ENCODE results near the gene NAAA.
"Not testable (repeated sequence)": the region's sequence is repeated elsewhere in the genome, so short reads cannot be mapped to it uniquely, and the experiment has no call there.

The NAAA gene

DNA sequence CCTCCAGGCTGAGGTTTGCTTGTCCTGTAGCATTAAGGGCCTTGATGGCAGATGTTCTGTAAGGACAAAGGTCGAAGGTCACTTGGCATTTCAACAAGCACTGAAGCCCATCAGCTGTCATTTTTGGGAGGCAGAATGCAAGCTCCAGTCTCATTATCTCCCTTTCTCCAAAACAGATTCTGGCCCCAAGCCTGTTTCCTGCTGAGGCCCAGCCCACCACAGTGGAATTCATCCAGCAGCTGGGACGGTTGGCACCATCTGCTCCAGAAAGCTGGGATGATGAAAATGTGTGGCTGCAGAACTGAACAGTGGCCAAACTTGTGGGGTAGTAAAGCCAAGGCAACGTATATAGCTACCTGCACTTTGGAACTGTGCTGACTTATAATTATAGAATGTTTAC is 20.9 kb downstream of the NAAA start:
- DNase-seq (ENCODE audit: low read depth), result no peak

DNA sequence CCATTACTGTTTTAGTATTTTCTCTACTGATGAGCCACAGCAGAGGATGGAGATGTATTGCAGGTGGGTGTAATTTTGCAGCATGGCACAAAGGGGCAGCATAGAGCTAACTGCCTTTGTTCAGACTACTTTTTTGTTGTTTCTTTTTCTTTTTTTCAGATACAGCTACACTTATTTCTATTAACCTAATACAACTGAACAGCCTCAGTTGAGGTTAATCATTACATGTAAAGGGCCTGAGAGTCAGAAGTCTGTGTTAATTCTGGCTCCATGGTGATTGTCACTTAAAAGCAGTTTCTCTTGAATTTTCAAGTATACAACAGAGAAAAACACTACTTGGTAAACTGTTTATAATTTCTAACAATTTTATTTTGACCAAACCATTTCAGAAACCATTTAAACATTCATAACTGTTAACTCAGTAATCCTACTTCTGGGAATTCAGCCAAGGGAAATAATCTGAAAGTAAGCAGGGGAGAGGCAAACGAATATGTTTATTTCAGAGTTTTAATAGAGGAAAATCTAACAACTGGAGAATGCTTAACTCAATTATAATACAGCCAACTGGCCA is 24.6 kb downstream of the NAAA start:
- no peak for DNase-seq (ENCODE audit: low read depth)

DNA sequence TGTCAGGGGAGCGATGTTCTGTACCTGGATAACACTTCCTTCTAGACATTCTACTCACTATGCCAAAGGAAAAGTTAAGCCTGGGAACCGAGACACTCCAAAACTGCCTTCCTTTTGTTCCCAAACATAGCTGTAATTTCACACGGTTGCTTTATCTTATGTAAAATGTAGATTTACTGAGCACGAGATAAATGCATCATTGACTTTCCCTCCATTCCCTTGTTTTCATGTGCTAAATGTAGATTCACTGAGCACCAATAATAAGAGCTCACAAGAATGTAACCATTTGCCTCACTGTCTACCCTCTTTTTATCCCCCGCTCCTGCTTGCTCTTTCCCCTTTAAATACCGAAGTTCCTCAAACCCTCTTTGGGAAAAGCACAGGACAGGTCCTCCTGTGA is 27.8 kb downstream of the NAAA start:
- DNase-seq (ENCODE audit: low read depth), result no peak

DNA sequence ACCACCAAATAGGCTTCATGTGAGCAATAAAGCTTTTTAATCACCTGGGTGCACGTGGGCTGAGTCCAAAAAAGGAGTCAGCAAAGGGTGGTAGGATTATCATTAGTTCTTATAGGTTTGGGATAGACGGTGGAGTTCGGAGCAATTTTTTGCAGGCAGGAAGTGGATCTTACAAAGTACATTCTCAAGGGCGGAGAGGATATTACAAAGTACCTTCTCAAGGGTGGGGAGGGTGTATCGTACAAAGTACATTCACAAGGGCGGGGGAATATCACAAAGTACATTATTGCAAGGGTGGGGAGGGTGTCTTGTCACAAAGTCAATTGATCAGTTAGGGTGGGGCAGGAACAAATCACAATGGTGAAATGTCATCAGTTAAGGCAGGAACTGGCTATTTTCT is 30.0 kb downstream of the NAAA start:
- DNase-seq (ENCODE audit: low read depth), result not testable (repeated sequence)

DNA sequence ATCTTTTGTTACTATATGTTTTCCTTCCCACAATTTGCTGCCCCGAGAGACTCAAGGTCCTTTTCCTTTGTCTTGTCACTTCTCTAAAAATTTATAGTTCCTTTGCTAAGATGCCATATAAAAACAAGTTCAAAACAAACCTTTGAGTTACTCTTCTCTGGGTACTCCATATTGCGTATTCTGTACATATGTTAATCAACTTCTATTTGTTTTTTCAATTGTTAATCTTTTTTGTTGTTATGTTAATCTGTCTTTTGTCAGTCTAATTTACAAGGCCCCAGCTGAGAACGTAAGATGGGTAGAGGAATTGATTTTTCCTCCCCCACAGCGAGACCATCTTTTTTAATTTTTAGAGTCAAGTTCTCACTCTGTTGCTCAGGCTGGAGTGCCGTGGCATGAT is 31.4 kb downstream of the NAAA start:
- no peak for DNase-seq (ENCODE audit: low read depth)

DNA sequence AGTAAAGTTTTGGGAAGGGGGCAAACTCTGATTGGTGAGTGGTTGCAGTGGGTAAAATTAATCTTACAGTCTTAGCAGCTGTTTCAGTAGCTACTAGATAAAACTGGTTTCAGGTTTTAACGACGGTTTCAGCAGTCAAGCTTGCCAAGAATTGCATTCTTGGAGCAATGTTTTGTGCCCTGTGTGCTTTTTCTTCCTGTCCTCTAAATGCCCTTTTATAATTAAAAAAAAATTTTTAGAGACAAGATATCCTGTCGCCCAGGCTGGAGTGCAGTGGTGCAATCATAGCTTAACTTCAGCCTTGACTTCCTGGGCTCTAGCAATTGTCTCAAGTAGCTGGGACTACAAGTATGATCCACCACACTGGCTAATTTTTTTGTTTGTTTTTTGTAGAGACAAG is 32.3 kb downstream of the NAAA start:
- no peak for DNase-seq (ENCODE audit: low read depth)

DNA sequence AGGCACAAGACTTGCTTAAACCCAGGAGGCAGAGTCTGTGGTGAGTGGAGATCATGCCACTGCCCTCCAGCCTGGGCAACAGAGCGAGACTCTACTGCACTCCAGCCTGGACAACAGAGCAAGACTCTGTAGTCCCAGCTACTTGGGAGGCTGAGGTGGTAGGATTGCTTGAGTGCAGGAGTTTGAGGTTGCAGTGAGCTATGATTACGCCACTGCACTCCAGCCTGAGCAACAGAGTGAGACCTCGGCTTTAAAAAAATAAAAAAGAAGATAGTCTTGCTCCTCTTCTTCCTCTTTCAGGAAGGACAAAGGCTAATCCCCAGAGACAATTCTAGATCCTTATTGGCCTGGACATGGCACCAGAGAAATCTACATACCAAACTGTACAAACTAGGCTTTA is 32.8 kb downstream of the NAAA start:
- DNase-seq (ENCODE audit: low read depth), result no peak

DNA sequence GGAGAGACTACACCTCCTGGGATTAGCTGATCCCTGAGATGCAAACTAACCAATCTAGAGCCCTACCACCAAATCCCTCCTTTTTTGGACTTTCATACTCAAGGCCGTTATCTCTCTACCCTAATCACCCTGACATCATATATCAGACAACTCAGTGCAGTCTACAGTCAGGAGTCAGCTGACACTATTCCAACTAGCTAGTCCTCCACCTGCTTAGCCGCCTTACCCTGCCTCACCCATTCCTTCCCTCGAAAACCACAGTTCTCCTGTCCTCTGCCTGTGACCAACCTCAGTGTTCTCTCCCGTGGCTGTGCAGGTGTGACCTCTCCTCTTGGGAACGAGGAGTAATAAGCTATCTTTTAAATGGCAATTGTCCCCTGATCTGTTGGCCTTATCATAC is 36.7 kb downstream of the NAAA start:
- no peak for DNase-seq (ENCODE audit: low read depth)

DNA sequence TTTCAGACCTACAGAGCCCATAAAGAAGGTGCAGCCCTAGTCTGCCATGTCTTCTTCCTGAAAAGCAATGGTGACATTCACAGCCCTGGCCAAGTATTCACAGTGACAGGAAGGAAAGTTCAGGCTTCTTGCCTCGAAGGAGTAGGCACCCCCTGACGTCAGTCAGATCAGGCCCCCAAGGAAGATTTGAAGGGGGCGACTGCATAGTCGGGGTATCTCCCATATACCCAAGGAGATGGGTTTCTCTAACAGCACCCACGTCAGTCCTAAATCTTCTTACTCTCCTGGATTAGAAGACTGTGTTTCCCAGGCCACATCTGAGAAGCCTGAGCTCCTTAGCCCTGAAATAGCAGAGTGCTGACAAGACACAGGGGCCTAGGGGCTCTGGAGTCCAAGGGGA is 38.5 kb downstream of the NAAA start, which contains the start of gene PPEF2:
Gene PPEF2 (minus strand): TSS at position 101 of the 400 bp plus-strand sequence. CDS start 6,127 bp downstream, outside the sequence.
- no peak for DNase-seq (ENCODE audit: low read depth)

DNA sequence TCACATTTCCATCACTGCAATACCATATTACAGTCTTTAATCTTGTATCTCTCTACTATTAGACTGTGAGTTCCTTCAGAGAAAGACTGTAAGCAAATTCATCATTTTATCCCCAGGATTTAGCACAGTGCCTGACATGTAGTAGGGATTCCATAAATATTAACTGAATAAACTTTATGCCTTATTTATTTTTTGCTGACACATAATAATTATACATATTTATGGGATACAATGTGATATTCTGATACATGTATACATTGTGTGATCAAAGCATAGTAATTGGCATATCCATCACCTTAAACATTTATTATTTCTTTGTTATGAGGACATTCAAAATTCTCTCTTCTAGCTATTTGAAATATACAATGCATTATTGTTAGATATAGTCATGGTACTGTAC is 42.3 kb downstream of the NAAA start:
- no peak for DNase-seq (ENCODE audit: low read depth)

DNA sequence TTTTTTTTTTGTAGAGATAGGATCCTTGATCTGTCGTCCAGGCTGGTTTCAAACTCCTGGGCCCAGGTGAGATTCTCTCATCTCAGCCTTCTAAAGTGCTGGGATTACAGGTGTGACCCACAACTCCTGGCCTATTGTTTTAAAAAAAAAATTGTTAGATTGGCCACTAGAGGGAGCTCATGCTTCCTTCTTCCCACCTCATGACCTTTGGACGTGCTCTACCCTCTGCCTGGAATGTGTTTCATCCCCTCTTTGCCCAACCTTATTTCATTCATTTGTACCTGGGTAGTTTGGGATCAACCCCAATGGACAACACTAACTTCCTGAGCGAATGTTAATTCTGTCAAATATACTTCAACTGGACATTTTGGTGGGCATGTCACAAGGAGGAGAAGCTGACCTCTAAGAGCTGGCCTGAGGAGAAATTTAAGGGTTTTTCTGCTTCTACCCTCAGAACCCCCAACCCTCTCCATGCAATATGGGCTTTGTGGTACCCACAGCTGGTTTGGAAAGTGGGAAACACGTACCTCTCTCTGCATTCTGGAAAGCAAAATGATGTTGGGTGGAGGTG is 45.0 kb downstream of the NAAA start:
- DNase-seq (ENCODE audit: low read depth), result no peak

DNA sequence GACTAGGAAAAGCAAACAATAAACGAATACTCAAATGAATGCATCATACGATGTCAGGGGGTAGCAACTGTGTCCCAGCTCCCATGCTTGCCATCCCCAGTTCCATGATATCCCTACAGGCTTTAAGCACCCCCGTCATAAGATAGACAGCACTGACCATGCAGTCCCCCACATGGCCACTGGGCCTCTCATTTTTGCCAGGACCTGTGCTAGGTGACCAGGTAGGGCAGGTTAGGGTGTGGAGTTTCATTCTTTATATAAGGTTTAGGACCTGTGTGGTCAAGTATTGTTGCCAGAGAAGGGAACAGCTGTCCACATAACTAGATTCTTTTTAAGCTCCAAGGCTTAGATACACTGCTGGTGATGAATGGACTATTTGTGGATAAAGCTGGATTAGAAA is 48.3 kb downstream of the NAAA start:
- DNase-seq (ENCODE audit: low read depth), result no peak

DNA sequence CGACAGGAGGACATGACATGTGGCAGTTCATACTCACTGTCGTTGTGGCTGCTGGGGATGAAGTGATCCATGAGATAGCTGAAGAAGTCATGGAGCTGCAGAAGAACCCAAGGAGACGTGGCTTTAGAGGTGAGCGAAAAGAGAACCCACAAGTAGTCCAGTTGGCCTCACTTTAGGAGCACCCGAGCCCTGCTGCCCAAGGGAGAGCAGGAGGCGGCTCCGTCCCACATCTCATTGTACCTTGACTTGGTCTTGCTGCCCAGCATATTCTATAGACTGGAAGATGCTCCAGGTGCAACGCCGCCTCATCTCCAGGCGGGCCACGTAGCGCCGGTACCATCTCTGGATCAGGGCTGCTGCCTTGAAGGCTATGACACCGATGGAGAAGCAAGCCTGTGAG is 49.2 kb downstream of the NAAA start:
- DNase-seq (ENCODE audit: low read depth), result no peak

DNA sequence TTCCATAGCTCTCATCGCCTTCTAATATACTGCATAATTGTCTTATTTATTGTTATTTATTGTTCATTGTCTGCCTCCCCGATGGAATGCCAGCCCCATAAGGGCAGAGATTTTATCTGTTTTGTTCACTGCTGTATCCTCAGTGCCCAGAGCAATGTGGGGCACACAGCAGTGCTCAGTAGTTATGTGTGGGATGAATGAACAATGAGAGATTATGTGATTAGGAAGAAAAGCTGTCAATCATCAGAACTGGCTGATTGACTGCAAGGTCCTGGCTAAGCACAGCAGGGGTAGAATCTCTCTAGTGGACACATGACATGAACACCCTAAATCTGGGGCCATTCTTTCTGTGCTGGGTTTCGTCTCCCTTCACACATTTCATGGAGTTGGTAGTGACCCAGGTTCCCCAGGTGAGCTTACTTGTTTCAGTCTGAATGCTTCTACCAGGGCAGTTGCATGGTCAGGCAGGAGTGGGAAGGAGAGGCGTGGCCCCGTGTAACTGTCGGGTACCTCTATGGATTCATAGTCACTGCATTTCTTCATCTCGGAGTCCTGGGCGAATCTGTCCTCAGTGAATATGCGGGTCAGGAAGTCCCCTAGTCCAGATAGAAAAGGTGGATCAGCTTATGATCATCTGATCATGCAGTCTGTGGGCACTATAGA is 51.1 kb downstream of the NAAA start:
- DNase-seq (ENCODE audit: low read depth), result no peak

DNA sequence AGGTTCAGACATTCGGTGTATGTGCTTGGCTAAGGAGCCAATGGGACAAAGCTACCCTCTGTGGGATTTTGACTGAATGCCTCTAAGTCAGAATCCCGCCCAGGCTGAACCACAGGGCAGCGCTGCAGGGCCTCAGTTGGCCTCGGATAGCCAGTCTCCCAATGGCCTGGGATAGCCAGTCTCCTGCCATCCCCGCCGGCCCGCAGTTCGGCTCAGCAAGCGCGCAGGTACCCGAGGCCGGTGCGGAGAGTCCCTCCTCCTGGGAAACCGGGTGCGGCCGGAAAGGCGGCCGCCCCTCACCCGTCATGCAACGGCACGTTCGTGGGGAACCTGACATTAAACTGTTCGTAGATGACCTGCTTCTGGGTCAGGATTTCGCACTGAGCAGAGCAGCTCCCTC is 54.7 kb downstream of the NAAA start:
- DNase-seq (ENCODE audit: low read depth), result no peak

DNA sequence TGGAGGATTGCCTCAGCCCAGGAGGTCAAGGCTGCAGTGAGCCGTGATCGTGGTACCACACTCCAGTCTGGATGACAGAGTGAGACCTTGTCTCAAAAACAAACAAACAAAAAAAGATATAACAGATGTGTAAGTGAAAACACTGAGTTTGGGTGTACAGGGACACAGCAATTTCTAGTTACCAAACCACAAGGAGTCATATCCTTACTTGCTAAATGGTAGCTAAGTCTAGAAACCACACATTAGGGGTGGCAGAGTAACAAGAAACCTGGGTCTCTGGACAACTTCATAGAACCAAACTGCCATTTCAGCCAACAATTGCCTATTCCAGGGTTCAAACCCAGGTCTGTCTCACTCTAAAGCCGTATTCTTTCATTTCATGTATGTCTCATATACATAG is 59.3 kb downstream of the NAAA start:
- DNase-seq (ENCODE audit: low read depth), result no peak

DNA sequence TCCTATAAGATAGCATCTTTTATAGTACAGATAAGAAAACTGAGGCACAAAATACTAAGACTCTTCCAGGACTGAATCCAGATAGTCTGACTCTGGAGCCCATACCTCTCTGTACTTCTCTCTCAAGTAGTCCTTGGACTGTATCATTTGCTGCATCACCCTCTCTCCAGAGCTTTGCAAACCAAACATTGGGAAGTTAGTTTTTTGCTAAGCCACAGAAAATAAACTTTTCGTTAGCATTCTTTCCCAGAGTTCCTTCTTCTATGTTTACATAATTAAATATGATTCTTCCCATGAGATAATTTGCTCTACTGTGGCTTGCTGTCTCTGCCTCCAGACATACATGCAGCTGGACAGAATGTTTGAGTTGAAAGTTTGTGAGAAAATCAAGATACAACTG is 60.5 kb downstream of the NAAA start:
- no peak for DNase-seq (ENCODE audit: low read depth)

DNA sequence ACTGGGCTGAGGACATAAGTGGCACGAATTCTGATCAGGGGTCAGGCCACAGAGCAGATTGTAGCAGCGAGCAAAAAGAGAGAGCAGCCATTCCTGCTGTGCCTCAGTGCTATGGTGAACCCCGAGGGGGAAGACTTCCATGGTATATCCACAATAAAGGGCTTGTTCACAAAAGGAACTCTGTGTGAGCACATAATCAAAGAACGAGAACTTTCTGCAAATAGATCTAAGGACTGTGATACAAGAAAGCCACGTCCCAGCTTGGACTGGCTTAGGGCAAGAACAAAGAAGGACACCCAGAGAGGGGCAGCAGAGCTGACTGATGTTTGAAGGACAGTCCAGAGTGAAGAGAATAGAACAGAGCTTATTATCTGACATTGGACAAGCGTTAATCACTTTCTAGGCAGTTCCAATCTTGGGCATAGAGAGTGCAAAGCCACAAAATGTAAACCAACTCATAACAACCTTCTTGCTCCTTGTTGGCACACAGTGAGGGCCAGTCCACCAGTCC is 62.5 kb downstream of the NAAA start:
- DNase-seq (ENCODE audit: low read depth), result no peak

DNA sequence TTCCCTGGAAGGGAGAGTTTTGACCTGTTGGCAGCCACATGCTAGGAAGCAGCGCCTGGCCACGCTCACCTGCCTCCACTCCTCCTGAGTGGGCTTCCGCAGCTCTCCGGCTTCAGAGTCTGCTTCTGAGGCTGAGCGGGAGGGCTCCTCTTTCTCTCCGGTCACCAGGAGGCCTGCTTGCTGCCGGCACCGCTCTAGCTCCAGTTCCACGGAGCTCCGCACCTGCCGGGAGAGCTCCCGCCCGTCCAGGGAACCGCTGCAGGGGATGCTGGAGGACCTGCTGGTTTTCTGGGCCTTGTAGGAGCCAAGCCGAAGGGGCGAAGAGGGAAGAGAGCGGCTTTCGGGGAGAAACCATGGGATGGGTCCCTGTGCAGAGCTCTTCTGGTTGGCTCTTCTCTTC is 64.6 kb downstream of the NAAA start:
- no peak for DNase-seq (ENCODE audit: low read depth)

DNA sequence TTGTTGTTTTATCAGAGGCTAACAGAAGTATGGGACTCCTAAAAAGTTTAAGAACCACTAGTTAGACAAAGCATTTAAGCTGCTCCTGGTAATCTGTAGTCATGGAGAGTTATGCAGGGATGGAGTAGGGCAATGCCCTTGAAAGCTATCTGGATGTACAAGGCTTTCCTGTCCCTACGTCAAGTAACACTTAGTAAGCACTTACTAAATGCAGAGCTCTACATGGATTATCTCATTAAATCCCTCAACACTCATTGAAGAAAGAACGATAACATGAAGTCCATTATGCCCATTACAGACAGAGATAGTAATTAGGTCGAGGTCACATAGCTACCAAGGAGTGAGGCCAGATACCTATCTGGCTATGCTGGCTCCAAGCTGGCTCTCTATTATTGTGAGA is 71.7 kb downstream of the NAAA start:
- DNase-seq (ENCODE audit: low read depth), result no peak

DNA sequence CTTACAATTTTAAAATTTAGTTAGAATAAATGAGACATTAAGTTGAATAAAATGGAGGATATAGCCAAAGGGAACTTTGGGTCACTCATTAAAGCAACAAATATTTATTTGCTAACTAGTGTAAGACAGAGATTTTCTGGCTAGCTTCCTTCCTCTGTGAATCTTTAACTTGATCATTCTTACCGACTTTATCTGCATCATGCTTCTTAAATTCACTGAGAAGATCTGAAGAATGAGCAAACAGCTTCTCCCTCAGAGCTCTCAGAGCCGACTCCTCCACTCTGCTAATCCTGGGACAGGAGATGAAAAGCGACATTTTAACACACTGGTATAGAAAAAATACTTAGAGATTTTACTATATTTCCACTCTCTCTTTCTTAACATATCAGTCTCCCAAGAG is 73.7 kb downstream of the NAAA start:
- no peak for DNase-seq (ENCODE audit: low read depth)
